Gastrocnemius medialis (tissue), 4 donors: ENCODE results near the gene SLCO4A1.

ENCODE experiments used
- CTCF ChIP-seq, 5 experiments: fragments of 450-650 bp in 3 of 5; fragments of 200-600 bp in 2 of 5; sonication (generic) in 2 of 5; IDR thresholded peaks in 4 of 5; conservative IDR thresholded peaks in 1 of 5; 1 replicate in 4 of 5; 2 replicates in 1 of 5; pipeline ENCODE4 v1.5.1; 2016 to 2019; ENCODE audit warnings: antibody characterized with exemption in 5 of 5, mild to moderate bottlenecking in 3 of 5, moderate library complexity in 3 of 5
- POLR2A ChIP-seq, 2 donors: fragments of 450-650 bp; IDR thresholded peaks; one replicate each; pipeline ENCODE4 v1.6.1; 2017; ENCODE audit warnings: antibody characterized with exemption in 2 of 2, mild to moderate bottlenecking in 2 of 2, moderate library complexity in 2 of 2

GRCh38 chr20:62682912-62683517, 40.7 kb downstream of the SLCO4A1 start:
- TF ChIP-seq POLR2A (IDR thresholded peaks at IDR 0.05) (no peak), CTCF (IDR thresholded peaks at IDR 0.05 in 4 of 5, conservative IDR thresholded peaks at IDR 0.05 in 1 of 5) (no peak)
